PC-3 (cell line): ENCODE results near the gene ZNF641. TPM values are rescaled to one million over a fixed set of nuclear protein-coding genes. Genes with fewer than 3 reads are reported as not detected.

Source experiments
- ATAC-seq: fragments of 200-7000 bp; cut with Tn5 transposase; 2 replicates; pipeline ENCODE4 v1.9.1; 2020; ENCODE audit warnings: mild to moderate bottlenecking, moderate library complexity
- BruUV-seq: library from RNA; stranded (reverse); fragments of 400-500 nt; replicated peaks from 2 replicates; lab custom pipeline; 2021; lab: Mats Ljungman, UMichigan
- CTCF ChIA-PET: fragments of 300-600 bp; sonication (Branson Sonifier 250); formaldehyde crosslinking; loops from one replicate; lab custom pipeline; 2022; ENCODE audit warnings: antibody characterized with exemption; lab: Charles Lee
- POLR2A ChIA-PET: fragments of 300-600 bp; sonication (Branson Sonifier 250); formaldehyde crosslinking; loops from one replicate; lab custom pipeline; 2022; ENCODE audit warnings: antibody characterized with exemption; ENCODE audit not compliant: unreplicated experiment; lab: Charles Lee
- DNase-seq: peaks from one replicate; pipeline ENCODE4 v3.0.0-alpha.2; 2015
- H2AFZ ChIP-seq: fragments of 300-600 bp; sonication (generic); 2 replicates; pipeline ENCODE4 v1.6.0; 2016; ENCODE audit warnings: antibody characterized with exemption, low read length
- H3F3A ChIP-seq: fragments of 300-600 bp; sonication (generic); one replicate; pipeline ENCODE4 v1.6.0; 2017; ENCODE audit warnings: antibody characterized with exemption, low read length, control low read depth, mild to moderate bottlenecking; ENCODE audit not compliant: unreplicated experiment
- H3K27ac ChIP-seq: fragments of 300-600 bp; sonication (generic); 2 replicates; pipeline ENCODE4 v1.5.1; 2016; ENCODE audit warnings: mild to moderate bottlenecking, low read length
- H3K27me3 ChIP-seq: fragments of 300-600 bp; sonication (generic); 2 replicates; pipeline ENCODE4 v1.6.1; 2016; ENCODE audit warnings: low read length, mixed read lengths
- H3K36me3 ChIP-seq: fragments of 300-600 bp; sonication (generic); 2 replicates; pipeline ENCODE4 v1.6.1; 2016; ENCODE audit warnings: low read depth, mixed run types, low read length, mixed read lengths
- H3K4me1 ChIP-seq: fragments of 300-600 bp; sonication (generic); 2 replicates; pipeline ENCODE4 v1.5.1; 2016; ENCODE audit warnings: low read length; ENCODE audit not compliant: insufficient read depth
- H3K4me2 ChIP-seq: fragments of 300-600 bp; sonication (generic); 2 replicates; pipeline ENCODE4 v1.6.0; 2016; ENCODE audit warnings: low read length
- H3K4me3 ChIP-seq: fragments of 300-600 bp; sonication (generic); 2 replicates; pipeline ENCODE4 v1.5.1; 2016; ENCODE audit warnings: mild to moderate bottlenecking, low read length, mixed read lengths
- H3K79me2 ChIP-seq: fragments of 300-600 bp; sonication (generic); 2 replicates; pipeline ENCODE4 v1.6.1; 2017; ENCODE audit warnings: low read length, mixed read lengths
- H3K9ac ChIP-seq: fragments of 300-600 bp; sonication (generic); 2 replicates; pipeline ENCODE4 v1.6.0; 2016; ENCODE audit warnings: mild to moderate bottlenecking, low read length
- H3K9me2 ChIP-seq: fragments of 300-600 bp; sonication (generic); replicated peaks from 2 replicates; pipeline ENCODE4 v1.6.1; 2016; ENCODE audit warnings: mixed run types, low read length, mixed read lengths
- H3K9me3 ChIP-seq: fragments of 300-600 bp; sonication (generic); 2 replicates; pipeline ENCODE4 v1.6.1; 2016; ENCODE audit warnings: low read length, mixed read lengths
- H4K20me1 ChIP-seq: fragments of 300-600 bp; sonication (generic); 2 replicates; pipeline ENCODE4 v1.6.1; 2016; ENCODE audit warnings: low read length, mixed read lengths
- CTCF ChIP-seq: fragments of 300-600 bp; sonication (generic); conservative IDR thresholded peaks from 2 replicates; pipeline ENCODE4 v1.5.1; 2017; ENCODE audit warnings: antibody characterized with exemption, low read depth, mild to moderate bottlenecking, low read length
- EZH2 ChIP-seq: fragments of 300-600 bp; sonication (generic); IDR thresholded peaks from one replicate; pipeline ENCODE4 v1.6.1; 2017; ENCODE audit warnings: antibody characterized with exemption, mild to moderate bottlenecking, low read length; ENCODE audit not compliant: unreplicated experiment
- EZH2phosphoT487 ChIP-seq: fragments of 300-600 bp; sonication (generic); IDR thresholded peaks from 2 replicates; pipeline ENCODE4 v1.6.1; 2018; ENCODE audit warnings: mild to moderate bottlenecking, antibody characterized with exemption, low read length, borderline replicate concordance
- intact Hi-C: fragments of 100-400 bp; cut with micrococcal nuclease; formaldehyde crosslinking; loops from 2 replicates; pipeline ENCODE4 v1.9.0; 2023
- total RNA-seq: library from RNA; depleted of rRNA; stranded (reverse); fragments of >200 nt; gene quantifications from 2 replicates; pipeline ENCODE4 v1.2.3, GENCODE V29; 2014

The ZNF641 gene
- total RNA-seq, 1 experiment from 2014 or later = 12.6 TPM

- no peaks in the 10 kb centered on the region for H3K9me3 ChIP-seq
- no TSS peak for BruUV-seq
- H2AFZ ChIP-seq = peak overlapping the region; percentile 67
- no peaks in the 10 kb centered on the region for H3K9me2 ChIP-seq
- H3K36me3 ChIP-seq = no peaks in the 10 kb centered on the region
- H3K27me3 ChIP-seq = peaks cover 12% of the 10 kb centered on the region
- ChIA-PET CTCF (interaction anchor here (0.6 kb wide), 2 partner anchors 159 to 1265 kb away, joined by 3 read pairs; no protein-coding TSS in a partner anchor), POLR2A (interaction anchor here (0.9 kb wide), 1 partner anchor 44 kb away, joined by 3 read pairs; no protein-coding TSS in a partner anchor)
- H3F3A ChIP-seq = no peaks in the 10 kb centered on the region
- no peak overlapping the region for H3K27ac ChIP-seq
- H3K4me3 ChIP-seq = peak overlapping the region; percentile 42; the same call in 1 of the 2 replicates
- no peaks in the 10 kb centered on the region for H4K20me1 ChIP-seq
- TF ChIP-seq CTCF (no peak), EZH2 (no peak), EZH2phosphoT487 (no peak)
- H3K4me2 ChIP-seq = peak overlapping the region; percentile 60
- peak; percentile 99 for ATAC-seq
- intact Hi-C loops = no loop called here
- H3K9ac ChIP-seq = no peak overlapping the region
- peak; percentile 70 for DNase-seq
- H3K4me1 ChIP-seq = no peaks in the 10 kb centered on the region
- no peaks in the 10 kb centered on the region for H3K79me2 ChIP-seq
These were observed 54.0 kb downstream of the ZNF641 start for GRCh38 chr12:48296586-48297282.

- Histone ChIP-seq H3K4me2 (no peak overlapping the region), H3K27me3 (peaks cover 16% of the 10 kb centered on the region), H3K36me3 (no peaks in the 10 kb centered on the region), H3K9me3 (no peaks in the 10 kb centered on the region), H3K79me2 (no peaks in the 10 kb centered on the region), H3F3A (no peaks in the 10 kb centered on the region), H3K4me3 (no peak overlapping the region), H3K9ac (no peak overlapping the region), H3K4me1 (peaks cover 5% of the 10 kb centered on the region; the same call in 1 of the 2 replicates), H3K9me2 (no peaks in the 10 kb centered on the region), H2AFZ (no peak overlapping the region), H4K20me1 (no peaks in the 10 kb centered on the region), H3K27ac (no peak overlapping the region)
- BruUV-seq = no TSS peak
- ChIA-PET CTCF (interaction anchor here (0.6 kb wide), 1 partner anchor 161 kb away, joined by 3 read pairs; no protein-coding TSS in a partner anchor), POLR2A (no interaction called here)
- no peak for TF ChIP-seq EZH2
- no peak for TF ChIP-seq CTCF
- no peak for TF ChIP-seq EZH2phosphoT487
- DNase-seq (no peak), ATAC-seq (no peak)
- intact Hi-C loops = no loop called here
These were observed 58.7 kb downstream of the ZNF641 start for GRCh38 chr12:48292040-48292439.

GRCh38 chr12:48291511-48291910 lies 59.2 kb downstream of the ZNF641 start:
- Histone ChIP-seq H3K9me3 (no peaks in the 10 kb centered on the region), H3K9me2 (no peaks in the 10 kb centered on the region), H3K27me3 (peaks cover 11% of the 10 kb centered on the region), H3K79me2 (no peaks in the 10 kb centered on the region), H3F3A (no peaks in the 10 kb centered on the region), H3K9ac (no peak overlapping the region), H3K4me3 (no peak overlapping the region), H2AFZ (no peak overlapping the region), H3K36me3 (no peaks in the 10 kb centered on the region), H4K20me1 (no peaks in the 10 kb centered on the region), H3K4me2 (0 out of 2 replicates have a peak overlapping the region, but pooled peaks have one; percentile 8), H3K4me1 (peaks cover 5% of the 10 kb centered on the region; the same call in 1 of the 2 replicates), H3K27ac (no peak overlapping the region)
- DNase-seq (peak; percentile 55), ATAC-seq (no peak)
- CTCF ChIA-PET = interaction anchor here (0.6 kb wide), 1 partner anchor 162 kb away, joined by 3 read pairs; no protein-coding TSS in a partner anchor
- no peak for TF ChIP-seq EZH2phosphoT487
- TF ChIP-seq EZH2 = no peak
- TF ChIP-seq CTCF = no peak
- BruUV-seq = no TSS peak
- intact Hi-C loops = no loop called here
- POLR2A ChIA-PET = no interaction called here
